ENCODE measurements around the gene HEATR9.

DNA sequence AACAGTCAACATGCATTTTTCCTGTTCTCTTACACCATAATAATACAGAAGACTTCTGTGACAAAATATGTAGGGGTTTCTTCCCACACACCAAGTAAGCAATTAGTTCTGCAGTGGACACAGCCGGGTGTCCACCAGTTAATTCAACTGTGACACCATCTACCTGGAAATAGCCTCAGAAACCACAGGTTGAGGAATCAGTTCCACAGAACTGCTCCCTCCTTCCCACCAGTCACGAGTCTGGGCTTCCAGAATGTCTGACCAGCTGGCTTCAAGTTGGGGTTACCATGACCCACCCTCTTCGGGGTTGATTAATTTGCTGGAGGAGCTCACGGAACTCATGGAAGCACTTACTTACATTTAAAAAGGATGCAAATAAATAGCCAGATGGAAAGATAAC, 25.1 kb upstream of the HEATR9 start:
- no peak for TF ChIP-seq EZH2 (IDR thresholded peaks at IDR 0.05; ENCODE audit: borderline replicate concordance, low read depth, low read length, severe bottlenecking)
- TF ChIP-seq, protein P1, sequence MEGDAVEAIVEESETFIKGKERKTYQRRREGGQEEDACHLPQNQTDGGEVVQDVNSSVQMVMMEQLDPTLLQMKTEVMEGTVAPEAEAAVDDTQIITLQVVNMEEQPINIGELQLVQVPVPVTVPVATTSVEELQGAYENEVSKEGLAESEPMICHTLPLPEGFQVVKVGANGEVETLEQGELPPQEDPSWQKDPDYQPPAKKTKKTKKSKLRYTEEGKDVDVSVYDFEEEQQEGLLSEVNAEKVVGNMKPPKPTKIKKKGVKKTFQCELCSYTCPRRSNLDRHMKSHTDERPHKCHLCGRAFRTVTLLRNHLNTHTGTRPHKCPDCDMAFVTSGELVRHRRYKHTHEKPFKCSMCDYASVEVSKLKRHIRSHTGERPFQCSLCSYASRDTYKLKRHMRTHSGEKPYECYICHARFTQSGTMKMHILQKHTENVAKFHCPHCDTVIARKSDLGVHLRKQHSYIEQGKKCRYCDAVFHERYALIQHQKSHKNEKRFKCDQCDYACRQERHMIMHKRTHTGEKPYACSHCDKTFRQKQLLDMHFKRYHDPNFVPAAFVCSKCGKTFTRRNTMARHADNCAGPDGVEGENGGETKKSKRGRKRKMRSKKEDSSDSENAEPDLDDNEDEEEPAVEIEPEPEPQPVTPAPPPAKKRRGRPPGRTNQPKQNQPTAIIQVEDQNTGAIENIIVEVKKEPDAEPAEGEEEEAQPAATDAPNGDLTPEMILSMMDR (IDR thresholded peaks at IDR 0.05; ENCODE audit: borderline replicate concordance, extremely low read depth, low read length, poor library complexity, severe bottlenecking): no peak

All from DND-41 (cell line).